OCI-LY3 (cell line): ENCODE data around the gene TENM4.

ENCODE experiments used
- H2AFZ ChIP-seq: fragments of 200-600, 300-600 bp; shearing (Covaris generic); 2 replicates; pipeline ENCODE4 v1.6.0; 2014; ENCODE audit warnings: antibody characterized with exemption, low read depth, low read length
- H3K27ac ChIP-seq: fragments of 200-600, 300-600 bp; sonication (generic); 2 replicates; pipeline ENCODE4 v1.5.1; 2014; ENCODE audit warnings: mild to moderate bottlenecking, low read length, moderate library complexity, mixed read lengths
- H3K27me3 ChIP-seq: fragments of 200-600, 300-600 bp; sonication (generic); 2 replicates; pipeline ENCODE4 v1.6.1; 2014; ENCODE audit warnings: low read depth, low read length, mixed read lengths
- H3K36me3 ChIP-seq: fragments of 200-600, 300-600 bp; sonication (generic); replicated peaks from 2 replicates; pipeline ENCODE3; 2014; ENCODE audit warnings: low read depth, low read length, mixed read lengths
- H3K4me1 ChIP-seq: fragments of 300-600, 200-600 bp; sonication (generic); 2 replicates; pipeline ENCODE4 v1.6.1; 2014; ENCODE audit warnings: low read length, mixed read lengths
- H3K4me2 ChIP-seq: fragments of 200-600, 300-600 bp; sonication (generic); 2 replicates; pipeline ENCODE4 v1.6.1; 2014; ENCODE audit warnings: low read length, mixed read lengths
- H3K4me3 ChIP-seq: fragments of 300-600, 200-600 bp; sonication (generic); 2 replicates; pipeline ENCODE4 v1.5.1; 2014; ENCODE audit warnings: antibody characterized with exemption, mild to moderate bottlenecking, low read length, moderate library complexity
- H3K79me2 ChIP-seq: fragments of 300-600, 200-600 bp; shearing (Covaris generic); 2 replicates; pipeline ENCODE4 v1.6.1; 2014; ENCODE audit warnings: mild to moderate bottlenecking, low read length, mixed read lengths
- H3K9ac ChIP-seq: fragments of 300-600, 200-600 bp; shearing (Covaris generic); 2 replicates; pipeline ENCODE4 v1.6.0; 2014; ENCODE audit warnings: mild to moderate bottlenecking, low read length, moderate library complexity
- H3K9me3 ChIP-seq: fragments of 200-600, 300-600 bp; shearing (Covaris generic); 2 replicates; pipeline ENCODE4 v1.6.1; 2014; ENCODE audit warnings: low read length, mixed read lengths; ENCODE audit not compliant: insufficient read depth
- H4K20me1 ChIP-seq: fragments of 200-600, 300-600 bp; sonication (generic); 2 replicates; pipeline ENCODE4 v1.6.1; 2016; ENCODE audit warnings: low read length, mixed read lengths; ENCODE audit not compliant: insufficient read depth
- CTCF ChIP-seq: fragments of 200-600, 300-600 bp; sonication (generic); IDR thresholded peaks from 2 replicates; pipeline ENCODE4 v1.5.1; 2014; ENCODE audit warnings: antibody characterized with exemption, low read length, low read depth
- EZH2phosphoT487 ChIP-seq: fragments of 200-600 bp; shearing (Covaris generic); IDR thresholded peaks from 2 replicates; pipeline ENCODE4 v1.6.1; 2018; ENCODE audit warnings: antibody characterized with exemption, mixed run types, low read depth

Gene TENM4

GRCh38 chr11:78952175-78952574, 488.7 kb downstream of the TENM4 start:
- TF ChIP-seq CTCF, result no peak
- no peak for TF ChIP-seq EZH2phosphoT487
- Histone ChIP-seq H3K79me2 (no peaks in the 10 kb centered on the region), H3K4me2 (no peak overlapping the region), H4K20me1 (no peaks in the 10 kb centered on the region), H3K27me3 (no peaks in the 10 kb centered on the region), H3K27ac (no peak overlapping the region), H3K36me3 (no peaks in the 10 kb centered on the region), H3K4me1 (no peaks in the 10 kb centered on the region), H3K9ac (no peak overlapping the region), H3K4me3 (no peak overlapping the region), H2AFZ (no peak overlapping the region), H3K9me3 (no peaks in the 10 kb centered on the region)

GRCh38 chr11:78949976-78950690, 490.7 kb downstream of the TENM4 start:
- Histone ChIP-seq H3K4me2 (no peak overlapping the region), H3K27me3 (no peaks in the 10 kb centered on the region), H3K79me2 (no peaks in the 10 kb centered on the region), H3K36me3 (no peaks in the 10 kb centered on the region), H4K20me1 (no peaks in the 10 kb centered on the region), H3K9ac (no peak overlapping the region), H3K4me1 (no peaks in the 10 kb centered on the region), H3K27ac (no peak overlapping the region), H3K4me3 (no peak overlapping the region), H2AFZ (no peak overlapping the region), H3K9me3 (no peaks in the 10 kb centered on the region)
- TF ChIP-seq EZH2phosphoT487, result no peak
- TF ChIP-seq CTCF, result no peak

DNA sequence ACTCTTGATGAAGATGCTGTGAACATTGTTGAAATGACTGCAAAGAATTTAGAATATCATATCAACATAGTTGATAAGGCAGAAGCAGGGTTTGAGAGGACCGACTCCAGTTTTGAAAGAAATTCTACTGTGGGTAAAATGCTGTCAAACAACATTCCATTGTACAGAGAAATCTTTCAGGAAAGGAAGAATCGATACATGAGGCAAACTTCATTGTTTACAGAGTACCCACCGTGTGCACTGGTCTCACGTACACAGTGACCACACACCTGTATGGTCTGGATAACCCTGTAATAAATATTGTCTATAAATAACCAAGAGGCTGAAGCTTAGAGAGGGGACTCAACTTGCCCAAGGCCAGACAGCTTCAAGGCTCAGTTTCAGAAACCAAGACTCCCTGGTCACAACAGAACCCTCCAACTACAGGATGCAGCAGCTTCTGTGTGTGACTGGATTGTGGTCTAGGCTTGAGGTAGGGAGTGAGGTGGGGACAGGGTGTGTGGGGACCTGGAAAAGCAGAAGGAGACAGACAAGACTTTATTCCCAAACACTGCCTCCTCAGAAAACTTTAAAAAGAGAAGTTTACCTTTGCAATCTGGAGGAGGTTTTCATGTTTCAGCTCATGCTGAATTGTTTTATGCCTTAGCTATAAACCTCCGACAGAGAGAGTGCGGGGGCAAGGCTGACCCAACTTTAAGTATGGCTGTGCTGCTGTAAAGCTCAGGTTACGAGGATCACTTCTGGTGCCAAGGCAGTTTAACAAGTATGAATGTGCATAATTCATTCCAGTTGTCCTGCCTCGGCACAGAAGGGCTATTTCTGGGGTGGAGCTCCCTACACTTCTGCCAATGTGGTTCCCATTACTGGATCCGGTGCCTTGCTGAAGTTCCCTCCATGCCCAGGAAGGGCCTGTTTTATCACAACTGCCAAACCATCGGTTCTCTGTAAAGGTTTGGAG, 493.6 kb downstream of the TENM4 start:
- Histone ChIP-seq H3K9me3 (no peaks in the 10 kb centered on the region), H3K4me1 (no peaks in the 10 kb centered on the region), H3K79me2 (no peaks in the 10 kb centered on the region), H3K27ac (no peak overlapping the region), H4K20me1 (no peaks in the 10 kb centered on the region), H3K4me3 (no peak overlapping the region), H3K27me3 (no peaks in the 10 kb centered on the region), H3K36me3 (no peaks in the 10 kb centered on the region), H3K4me2 (no peak overlapping the region), H2AFZ (no peak overlapping the region), H3K9ac (no peak overlapping the region)
- TF ChIP-seq EZH2phosphoT487 (no peak), CTCF (no peak)

DNA sequence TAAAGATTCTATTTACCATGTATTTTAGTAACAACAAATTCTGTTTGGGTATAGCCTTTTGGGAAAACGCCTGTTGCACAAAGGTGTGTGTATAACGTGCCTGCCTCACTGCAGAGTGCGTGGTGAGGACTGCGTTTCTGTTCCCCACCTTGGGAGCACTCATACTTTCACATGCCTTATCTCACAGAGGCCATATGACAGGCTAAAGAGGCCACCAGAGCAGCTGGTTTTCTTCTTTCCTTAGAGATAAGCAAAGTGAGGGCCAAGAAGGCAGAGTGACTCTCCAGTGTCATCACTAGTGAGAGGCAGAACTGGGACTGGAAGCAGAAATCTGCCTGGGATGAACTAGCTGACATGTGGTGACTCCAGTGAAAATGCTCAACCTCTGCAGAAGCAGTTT, 497.0 kb downstream of the TENM4 start:
- no peaks in the 10 kb centered on the region for H4K20me1 ChIP-seq
- H3K9ac ChIP-seq, result no peak overlapping the region
- no peak overlapping the region for H3K4me2 ChIP-seq
- TF ChIP-seq EZH2phosphoT487 (no peak), CTCF (no peak)
- no peak overlapping the region for H3K4me3 ChIP-seq
- no peaks in the 10 kb centered on the region for H3K79me2 ChIP-seq
- no peaks in the 10 kb centered on the region for H3K4me1 ChIP-seq
- H3K27me3 ChIP-seq, result no peaks in the 10 kb centered on the region
- no peak overlapping the region for H3K27ac ChIP-seq
- no peaks in the 10 kb centered on the region for H3K9me3 ChIP-seq
- no peak overlapping the region for H2AFZ ChIP-seq
- no peaks in the 10 kb centered on the region for H3K36me3 ChIP-seq
